CD4-positive, alpha-beta T cell treated with Interleukin-15 for 4 hours (primary cell): ENCODE results near the gene S100A7A.
"Not testable (repeated sequence)": the region's sequence is repeated elsewhere in the genome, so short reads cannot be mapped to it uniquely, and the experiment has no call there.

Source experiments
- DNase-seq: peaks from one replicate; pipeline ENCODE4 v3.0.0-alpha.2; 2020; ENCODE audit warnings: low spot score

Gene S100A7A

DNA sequence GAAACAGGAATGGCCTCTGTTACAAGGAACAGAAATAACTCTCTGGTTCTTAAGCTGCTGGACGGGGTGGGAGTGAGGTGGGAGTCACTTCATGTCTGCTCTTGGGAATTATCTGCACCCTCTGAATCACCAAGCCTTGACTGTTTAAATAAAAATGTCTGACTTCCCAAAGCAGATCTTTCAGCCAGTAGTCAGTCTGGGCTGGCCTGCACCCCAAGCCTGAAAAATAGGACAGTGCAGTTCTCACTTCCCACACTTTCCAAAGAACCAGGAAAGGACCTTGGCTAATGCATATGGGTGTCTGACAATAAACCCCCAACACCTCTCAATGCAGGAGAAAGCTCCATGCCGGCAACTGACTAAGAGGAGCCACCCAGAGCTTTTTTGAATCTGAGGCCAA lies 43.3 kb downstream of the S100A7A start:
- DNase-seq: no peak

DNA sequence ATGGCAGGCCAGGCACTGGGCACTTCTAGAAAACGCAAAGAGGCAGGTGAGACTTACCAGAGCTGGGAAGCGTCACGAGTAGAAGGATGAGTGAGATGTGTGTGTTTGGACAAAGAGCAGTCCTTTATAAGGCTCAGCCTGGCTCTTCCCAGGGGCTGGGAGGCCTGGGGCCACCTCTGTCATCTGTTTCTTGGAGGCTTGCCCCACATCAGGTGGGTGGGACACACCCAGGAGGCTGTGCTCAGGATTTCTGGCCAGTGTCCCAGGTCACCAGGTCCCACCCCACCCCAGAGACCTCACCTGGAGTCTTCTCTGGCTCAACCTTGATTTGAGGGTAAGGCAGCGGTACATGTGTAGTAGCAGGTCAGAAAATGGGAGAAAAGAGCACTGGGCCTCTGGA lies 44.2 kb downstream of the S100A7A start, which contains the start of gene S100A7:
Gene S100A7 (minus strand): TSS at position 101 of the 400 bp plus-strand sequence. CDS start 1,638 bp downstream, outside the sequence.
- DNase-seq: no peak

DNA sequence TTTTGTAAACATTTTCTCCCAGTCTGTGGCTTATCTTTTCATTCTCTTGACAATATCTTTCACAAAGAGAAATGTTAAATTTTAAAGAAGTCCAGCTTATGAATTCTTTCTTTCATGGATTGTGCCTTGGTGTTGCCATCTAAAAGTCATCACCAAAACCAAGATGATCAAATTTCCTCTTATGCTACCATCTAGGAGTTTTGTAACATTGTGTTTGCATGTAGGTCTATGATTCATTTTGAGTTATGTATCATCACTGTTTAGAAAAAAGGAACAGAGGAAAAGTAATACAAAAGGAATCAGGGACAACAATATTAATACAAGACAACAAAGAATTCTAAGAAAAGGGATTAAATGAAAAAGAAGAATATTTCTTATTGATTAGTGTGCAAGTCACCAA lies 46.4 kb downstream of the S100A7A start:
- DNase-seq: not testable (repeated sequence)

DNA sequence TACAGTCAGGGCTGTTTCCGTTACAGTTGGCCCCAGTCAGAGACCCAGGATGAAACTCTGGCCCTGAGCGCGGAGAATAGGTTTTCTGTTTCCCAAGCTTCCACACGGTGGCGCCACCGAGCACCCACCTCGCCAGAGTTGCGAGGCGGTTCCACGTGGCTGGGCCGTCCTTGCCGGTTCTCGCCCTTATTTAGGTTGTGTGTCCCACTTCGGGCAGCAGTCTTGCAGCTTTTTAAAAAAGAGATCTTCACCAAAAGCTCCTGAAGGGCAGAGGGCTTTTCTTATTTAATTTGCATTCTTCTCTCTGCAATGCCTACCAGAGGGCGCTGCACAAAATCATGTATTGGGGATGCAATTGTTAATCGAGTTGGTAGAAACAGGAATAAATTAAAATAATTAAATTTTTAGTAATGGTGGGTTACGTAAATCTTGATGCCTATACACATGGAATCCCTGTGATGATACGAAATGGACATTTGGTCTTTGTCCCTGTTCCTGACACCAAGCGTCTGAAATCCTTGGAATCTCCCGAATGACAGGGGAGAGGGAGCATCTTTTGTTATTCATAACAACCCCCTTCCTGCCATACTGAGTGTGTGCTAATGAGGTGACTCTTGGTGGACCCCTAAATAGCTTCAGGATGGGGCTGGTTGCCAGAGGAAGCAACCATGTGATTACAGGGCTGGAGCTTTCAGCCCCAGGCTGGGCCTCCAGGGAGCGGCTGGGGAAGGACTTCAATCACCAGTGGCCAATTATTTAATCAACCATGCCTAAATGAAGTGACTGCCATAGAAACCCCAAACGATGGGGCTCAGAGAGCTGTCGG lies 49.7 kb downstream of the S100A7A start:
- peak; percentile 56 for DNase-seq

GRCh38 chr1:153466908-153467307 lies 50.6 kb downstream of the S100A7A start:
- no peak for DNase-seq

GRCh38 chr1:153470707-153471106 lies 54.4 kb downstream of the S100A7A start:
- no peak for DNase-seq
